IMR-90 (cell line): ENCODE results near the gene PLEKHA8. TPM values are rescaled to one million over a fixed set of nuclear protein-coding genes. Genes with fewer than 3 reads are reported as not detected.

Experiments
- ATAC-seq: fragments of 200-7000 bp; cut with Tn5 transposase; 2 replicates; pipeline ENCODE4 v1.9.1; 2020; ENCODE audit warnings: low read depth, mild to moderate bottlenecking, moderate library complexity
- BruUV-seq: library from RNA; stranded (reverse); fragments of 400-500 nt; replicated peaks from 2 replicates; lab custom pipeline; 2021; lab: Mats Ljungman, UMichigan
- CTCF ChIA-PET: fragments of 300-600 bp; formaldehyde crosslinking; extraction: SDS; loops from one replicate; lab custom pipeline; 2021; ENCODE audit warnings: antibody characterized with exemption; lab: Yijun Ruan, JAX
- POLR2A ChIA-PET: fragments of 300-600 bp; sonication (Branson Sonifier 250); formaldehyde crosslinking; loops from one replicate; lab custom pipeline; 2022; ENCODE audit warnings: antibody characterized with exemption; ENCODE audit not compliant: unreplicated experiment; lab: Charles Lee
- DNase-seq: peaks from one replicate; pipeline ENCODE4 v3.0.0; 2013
- H2AFZ ChIP-seq: replicated peaks from 2 replicates; pipeline ENCODE3; 2013; ENCODE audit warnings: low read length, mild to moderate bottlenecking; ENCODE audit not compliant: poor library complexity
- H2AK5ac ChIP-seq: 2 replicates; pipeline ENCODE4 v1.6.1; 2013; ENCODE audit warnings: low read depth, low read length, inconsistent platforms
- H2AK9ac ChIP-seq: replicated peaks from 2 replicates; pipeline ENCODE3; 2013; ENCODE audit warnings: mild to moderate bottlenecking, low read depth, low read length, moderate library complexity; ENCODE audit not compliant: poor library complexity
- H2BK120ac ChIP-seq: 2 replicates; pipeline ENCODE4 v1.6.1; 2013; ENCODE audit warnings: low read depth, low read length, inconsistent platforms
- H2BK15ac ChIP-seq: 3 replicates; pipeline ENCODE4 v1.6.1; 2013; ENCODE audit warnings: low read depth, low read length, inconsistent platforms
- H2BK20ac ChIP-seq: 2 replicates; pipeline ENCODE4 v1.6.1; 2013; ENCODE audit warnings: low read depth, mild to moderate bottlenecking, inconsistent platforms, low read length, moderate library complexity
- H2BK5ac ChIP-seq: 2 replicates; pipeline ENCODE4 v1.6.1; 2013; ENCODE audit warnings: mild to moderate bottlenecking, low read depth, low read length, inconsistent platforms; ENCODE audit not compliant: poor library complexity, severe bottlenecking
- H3K14ac ChIP-seq: replicated peaks from 2 replicates; pipeline ENCODE4 v1.6.1; 2013; ENCODE audit warnings: low read depth, low read length, inconsistent platforms
- H3K18ac ChIP-seq: 2 replicates; pipeline ENCODE4 v1.6.1; 2013; ENCODE audit warnings: low read depth, low read length, control low read depth
- H3K23ac ChIP-seq: 2 replicates; pipeline ENCODE4 v1.6.1; 2013; ENCODE audit warnings: low read depth, low read length, inconsistent platforms
- H3K27ac ChIP-seq: 2 replicates; pipeline ENCODE4 v1.5.1; 2013; ENCODE audit warnings: mild to moderate bottlenecking, control low read depth, low read length; ENCODE audit not compliant: insufficient read depth
- H3K27me3 ChIP-seq: 2 replicates; pipeline ENCODE4 v1.6.1; 2013; ENCODE audit warnings: low read length; ENCODE audit not compliant: control insufficient read depth, insufficient read depth
- H3K36me3 ChIP-seq: 2 replicates; pipeline ENCODE4 v1.6.1; 2013; ENCODE audit warnings: low read length, mixed read lengths; ENCODE audit not compliant: control insufficient read depth, insufficient read depth
- H3K4ac ChIP-seq: 2 replicates; pipeline ENCODE4 v1.6.1; 2013; ENCODE audit warnings: low read depth, low read length, inconsistent platforms
- H3K4me1 ChIP-seq: 2 replicates; pipeline ENCODE4 v1.6.1; 2013; ENCODE audit warnings: low read length, mixed read lengths; ENCODE audit not compliant: control insufficient read depth, insufficient read depth
- H3K4me2 ChIP-seq: 2 replicates; pipeline ENCODE4 v1.6.1; 2013; ENCODE audit warnings: low read depth, mild to moderate bottlenecking, control low read depth, low read length, moderate library complexity
- H3K4me3 ChIP-seq: 2 replicates; pipeline ENCODE4 v1.5.1; 2013; ENCODE audit warnings: low read depth, mild to moderate bottlenecking, control low read depth, low read length, moderate library complexity; ENCODE audit not compliant: insufficient read depth
- H3K56ac ChIP-seq: 2 replicates; pipeline ENCODE4 v1.6.1; 2013; ENCODE audit warnings: low read length, inconsistent platforms; ENCODE audit not compliant: insufficient read depth; ENCODE audit errors: extremely low read depth
- H3K79me1 ChIP-seq, 2 experiments: 2 replicates each; pipeline ENCODE4 v1.6.1; 2013; ENCODE audit warnings: low read length in 2 of 2, inconsistent platforms in 1 of 2, low read depth in 1 of 2
- H3K9ac ChIP-seq: 2 replicates; pipeline ENCODE4 v1.6.1; 2013; ENCODE audit warnings: low read depth, low read length, control low read depth
- H3K9me1 ChIP-seq: 2 replicates; pipeline ENCODE4 v1.6.1; 2013; ENCODE audit warnings: low read length, inconsistent platforms; ENCODE audit not compliant: insufficient read depth
- H3K9me3 ChIP-seq: 2 replicates; pipeline ENCODE4 v1.6.1; 2013; ENCODE audit warnings: low read length; ENCODE audit not compliant: control insufficient read depth, insufficient read depth
- H4K20me1 ChIP-seq: 2 replicates; pipeline ENCODE4 v1.6.1; 2013; ENCODE audit warnings: low read length, inconsistent platforms; ENCODE audit not compliant: insufficient read depth
- H4K5ac ChIP-seq: 2 replicates; pipeline ENCODE4 v1.6.1; 2013; ENCODE audit warnings: mild to moderate bottlenecking, low read depth, low read length, control low read depth
- H4K8ac ChIP-seq, 2 experiments: 2 replicates each; pipeline ENCODE4 v1.6.1; 2013; ENCODE audit warnings: low read depth in 2 of 2, low read length in 2 of 2, control low read depth in 1 of 2, inconsistent platforms in 1 of 2
- H4K91ac ChIP-seq: 2 replicates; pipeline ENCODE4 v1.6.1; 2013; ENCODE audit warnings: low read depth, low read length, inconsistent platforms; ENCODE audit not compliant: insufficient read depth
- MAZ ChIP-seq: IDR thresholded peaks from 2 replicates; pipeline ENCODE4 v1.6.1; 2012; ENCODE audit warnings: low read depth, mild to moderate bottlenecking, low read length, improper control_type of control experiment, moderate library complexity, borderline replicate concordance
- NFE2L2 ChIP-seq: fragments of 150-350 bp; IDR thresholded peaks from 2 replicates; pipeline ENCODE4 v1.6.1; 2016; ENCODE audit warnings: low read depth, mild to moderate bottlenecking, low read length
- RAD21 ChIP-seq: IDR thresholded peaks from 2 replicates; pipeline ENCODE4 v1.6.1; 2012; ENCODE audit warnings: low read length, improper control_type of control experiment
- WGBS, 2 experiments: methylation state at CpG; one replicate each; pipeline versions ENCODE4 v1.1.5 to v1.1.7; 2013; ENCODE audit warnings: missing lambda C conversion rate in 2 of 2; ENCODE audit not compliant: insufficient read length in 1 of 2; ENCODE audit errors: extremely low coverage in 2 of 2; 5-methylcytosine and 5-hydroxymethylcytosine counted together
- dilution Hi-C: fragments of 300-500 bp; cut with HindIII; formaldehyde crosslinking; loops from one replicate; pipeline ENCODE4 v1.14.3; 2018; ENCODE audit warnings: low sequenced_read_pairs; ENCODE audit not compliant: unreplicated experiment
- in situ Hi-C: fragments of 300-500 bp; cut with MboI; formaldehyde crosslinking; loops from 3 replicates; pipeline ENCODE4 v1.14.3; 2019; ENCODE audit warnings: low sequenced_read_pairs, inconsistent platforms, mixed read lengths
- intact Hi-C: fragments of 100-400 bp; cut with micrococcal nuclease; formaldehyde crosslinking; loops from 2 replicates; pipeline ENCODE4 v1.10.0; 2022
- polyA plus RNA-seq, 3 experiments: library from polyadenylated mRNA; depleted of rRNA; stranded (reverse); fragments of >200 nt; gene quantifications; 2 replicates each; pipeline ENCODE4 v1.2.3, GENCODE V29; 2012; ENCODE audit warnings: low replicate concordance in 1 of 3
- total RNA-seq: library from RNA; depleted of rRNA; stranded (reverse); fragments of >200 nt; gene quantifications from 2 replicates; pipeline ENCODE4 v1.2.3, GENCODE V29; 2012
- TF ChIP-seq, protein P1 (sequence below): fragments of 150-350 bp; IDR thresholded peaks from 2 replicates; pipeline ENCODE4 v1.6.1; 2017; ENCODE audit warnings: mild to moderate bottlenecking, antibody characterized with exemption, low read length, low read depth

The PLEKHA8 gene
- total and polyA plus RNA-seq, 2 of the 4 experiments (the other 2 are of a cell fraction): 3.6 to 9.7 TPM

GRCh38 chr7:30028749-30029635, 780 bp downstream of the PLEKHA8 start:
- Histone ChIP-seq H3K4me1 (peaks cover 4% of the 10 kb centered on the region), H2BK15ac (no peak overlapping the region), H4K5ac (peak overlapping the region; percentile 13; the same call in 1 of the 2 replicates), H2AK5ac (0 out of 2 replicates have a peak overlapping the region, but pooled peaks have one; percentile 35), H3K56ac (peak overlapping the region; percentile 64), H3K9me1 (peaks cover 9% of the 10 kb centered on the region), H3K18ac (peak overlapping the region; percentile 44; the same call in 1 of the 2 replicates), H3K9ac (peak overlapping the region; percentile 80), H2BK5ac (peak overlapping the region; percentile 51), H3K27me3 (no peaks in the 10 kb centered on the region), H3K27ac (peak overlapping the region; percentile 79), H4K8ac (peak overlapping the region in 1 of 2 experiments; percentile 65; a peak in 1 of 4 replicates), H4K91ac (no peak overlapping the region), H3K4me3 (peak overlapping the region; percentile 81), H3K14ac (peak overlapping the region; percentile 80), H2AFZ (peak overlapping the region; percentile 97), H2AK9ac (peak overlapping the region; percentile 78), H3K4me2 (peak overlapping the region; percentile 85), H4K20me1 (peaks cover 26% of the 10 kb centered on the region; the same call in 1 of the 2 replicates), H3K79me1 (peaks cover 19 to 66% of the 10 kb centered on the region in 2 experiments; a peak in 3 of 4 replicates), H2BK120ac (peak overlapping the region; percentile 11; the same call in 1 of the 2 replicates), H2BK20ac (no peak overlapping the region), H3K4ac (peak overlapping the region; percentile 77), H3K9me3 (no peaks in the 10 kb centered on the region), H3K23ac (peak overlapping the region; percentile 94), H3K36me3 (no peaks in the 10 kb centered on the region)
- WGBS, 2 experiments: 0% methylated on average over 8 of the region's 42 CpGs; no CpG with 5 or more reads in 1 of the 2 experiments
- in situ Hi-C loops: no loop called here
- dilution Hi-C loops: no loop called here
- peak; percentile 19 for DNase-seq
- no TSS peak for BruUV-seq
- intact Hi-C loops: loop anchor here (5.0 kb wide), 2 partner anchors 33 to 82 kb away; no protein-coding TSS in a partner anchor
- peak; percentile 22 for ATAC-seq
- ChIA-PET CTCF (interaction anchor here (1.4 kb wide), 1 partner anchor 33 kb away, joined by 4 read pairs; no protein-coding TSS in a partner anchor), POLR2A (no interaction called here)
- TF ChIP-seq MAZ: no peak
- TF ChIP-seq RAD21: 0 out of 2 replicates have a peak, but pooled peaks have one; percentile 0
- TF ChIP-seq, protein P1, sequence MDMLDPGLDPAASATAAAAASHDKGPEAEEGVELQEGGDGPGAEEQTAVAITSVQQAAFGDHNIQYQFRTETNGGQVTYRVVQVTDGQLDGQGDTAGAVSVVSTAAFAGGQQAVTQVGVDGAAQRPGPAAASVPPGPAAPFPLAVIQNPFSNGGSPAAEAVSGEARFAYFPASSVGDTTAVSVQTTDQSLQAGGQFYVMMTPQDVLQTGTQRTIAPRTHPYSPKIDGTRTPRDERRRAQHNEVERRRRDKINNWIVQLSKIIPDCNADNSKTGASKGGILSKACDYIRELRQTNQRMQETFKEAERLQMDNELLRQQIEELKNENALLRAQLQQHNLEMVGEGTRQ: no peak
- TF ChIP-seq NFE2L2: no peak
